DND-41 (cell line): ENCODE measurements around the gene SEC16A.

Experiments
- EZH2 ChIP-seq: IDR thresholded peaks from 3 replicates; pipeline ENCODE4 v1.6.1; 2012; ENCODE audit warnings: borderline replicate concordance, low read depth, mild to moderate bottlenecking, moderate library complexity, low read length, inconsistent platforms; ENCODE audit not compliant: severe bottlenecking
- TF ChIP-seq, protein P1 (sequence below): IDR thresholded peaks from 2 replicates; pipeline ENCODE4 v1.5.1; 2012; ENCODE audit warnings: borderline replicate concordance, low read length, moderate library complexity, mild to moderate bottlenecking; ENCODE audit not compliant: poor library complexity, severe bottlenecking; ENCODE audit errors: extremely low read depth

DNA sequence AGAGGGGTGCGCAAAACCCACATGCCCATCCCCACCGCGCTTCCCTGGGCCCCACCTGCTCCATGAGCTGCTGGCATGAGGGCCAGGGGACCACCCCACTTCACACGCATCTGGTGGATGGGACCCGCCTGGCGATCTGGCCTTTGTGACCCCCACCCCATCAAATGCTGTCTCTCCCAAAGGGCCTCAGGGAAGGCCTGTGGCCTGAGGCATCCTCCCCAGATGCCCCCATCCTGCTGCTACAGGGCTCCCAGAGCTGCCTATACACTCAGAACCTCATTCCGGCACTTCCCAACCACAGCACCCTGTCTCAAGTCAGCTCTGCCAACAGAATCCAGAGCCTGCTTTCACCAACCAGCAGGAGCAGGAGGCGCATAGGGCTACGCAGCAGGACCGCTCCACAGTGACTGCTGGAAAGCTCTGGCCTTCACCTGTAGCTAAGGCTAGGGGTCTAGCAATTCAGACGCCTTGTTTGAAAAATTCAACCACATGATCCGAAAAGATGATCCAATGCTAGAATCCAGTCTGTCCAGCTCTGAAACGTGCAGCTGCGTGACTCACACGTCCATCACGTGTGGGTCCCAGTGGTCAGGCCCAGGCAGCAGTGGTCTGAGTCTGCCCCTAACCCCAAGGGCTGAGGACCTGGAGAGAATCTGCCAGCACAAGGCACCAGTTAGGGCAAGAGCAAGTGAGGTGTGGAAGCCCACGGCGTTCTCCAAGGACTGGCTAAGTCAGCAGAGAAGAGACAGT lies 81.5 kb downstream of the SEC16A start:
- TF ChIP-seq, protein P1, sequence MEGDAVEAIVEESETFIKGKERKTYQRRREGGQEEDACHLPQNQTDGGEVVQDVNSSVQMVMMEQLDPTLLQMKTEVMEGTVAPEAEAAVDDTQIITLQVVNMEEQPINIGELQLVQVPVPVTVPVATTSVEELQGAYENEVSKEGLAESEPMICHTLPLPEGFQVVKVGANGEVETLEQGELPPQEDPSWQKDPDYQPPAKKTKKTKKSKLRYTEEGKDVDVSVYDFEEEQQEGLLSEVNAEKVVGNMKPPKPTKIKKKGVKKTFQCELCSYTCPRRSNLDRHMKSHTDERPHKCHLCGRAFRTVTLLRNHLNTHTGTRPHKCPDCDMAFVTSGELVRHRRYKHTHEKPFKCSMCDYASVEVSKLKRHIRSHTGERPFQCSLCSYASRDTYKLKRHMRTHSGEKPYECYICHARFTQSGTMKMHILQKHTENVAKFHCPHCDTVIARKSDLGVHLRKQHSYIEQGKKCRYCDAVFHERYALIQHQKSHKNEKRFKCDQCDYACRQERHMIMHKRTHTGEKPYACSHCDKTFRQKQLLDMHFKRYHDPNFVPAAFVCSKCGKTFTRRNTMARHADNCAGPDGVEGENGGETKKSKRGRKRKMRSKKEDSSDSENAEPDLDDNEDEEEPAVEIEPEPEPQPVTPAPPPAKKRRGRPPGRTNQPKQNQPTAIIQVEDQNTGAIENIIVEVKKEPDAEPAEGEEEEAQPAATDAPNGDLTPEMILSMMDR: no peak
- TF ChIP-seq EZH2: no peak
